ENCODE measurements around the gene LENG1.

LENG1 gene

DNA sequence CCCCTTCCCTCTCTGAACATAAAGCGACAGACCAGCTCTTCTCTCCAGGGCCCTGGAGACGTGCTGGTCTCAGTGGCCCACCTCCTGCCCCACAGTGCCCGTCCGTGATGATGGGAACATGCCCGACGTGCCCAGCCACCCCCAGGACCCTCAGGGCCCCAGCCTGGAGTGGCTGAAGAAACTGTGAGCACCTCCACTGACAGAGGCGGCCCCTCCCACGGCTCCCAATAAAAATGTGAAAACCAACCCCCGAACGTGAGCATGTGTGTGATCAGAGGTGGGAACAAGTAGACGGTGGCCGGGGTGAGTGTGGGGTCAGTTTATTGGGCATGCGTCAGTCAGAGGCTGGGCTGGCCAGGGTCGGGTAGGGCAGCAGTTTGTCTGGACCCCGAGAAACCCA is 52.8 kb downstream of the LENG1 start:
- no peak for DNase-seq

DNA sequence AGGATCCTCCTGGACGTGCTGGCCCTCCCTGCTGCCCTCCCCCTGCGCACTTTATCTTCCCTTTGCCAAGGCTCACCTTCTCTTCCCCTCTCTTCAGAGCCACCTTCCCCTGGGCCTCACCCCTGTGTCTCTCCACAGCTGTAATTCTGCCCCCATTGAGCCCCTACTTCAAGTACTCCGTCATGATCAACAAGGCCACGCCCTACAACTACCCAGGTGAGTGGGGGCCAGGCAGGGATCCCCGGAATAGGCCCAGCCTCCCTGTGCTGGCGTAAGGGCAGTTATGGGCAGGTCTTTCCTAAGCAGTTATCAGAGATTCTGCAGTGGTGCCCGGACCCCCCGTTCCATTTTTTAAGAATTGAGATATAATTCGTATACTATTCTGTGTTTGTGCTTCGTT is 53.7 kb downstream of the LENG1 start:
- DNase-seq: no peak
